Fibroblast of skin of back (primary cell): ENCODE measurements around the gene SRXN1.
"Not testable (repeated sequence)": the region's sequence is repeated elsewhere in the genome, so short reads cannot be mapped to it uniquely, and the experiment has no call there.

ENCODE experiments used
- DNase-seq: peaks from one replicate; pipeline ENCODE4 v3.0.0-alpha.2; 2013

The SRXN1 gene

GRCh38 chr20:653590-654416 is 803 bp upstream of the SRXN1 start:
- DNase-seq, result no peak

- DNase-seq, result peak; percentile 39
Measured at GRCh38 chr20:652615-653109, 338 bp downstream of the SRXN1 start.

GRCh38 chr20:651713-652614 is 1.0 kb downstream of the SRXN1 start:
- no peak for DNase-seq

- no peak for DNase-seq
Measured at GRCh38 chr20:650954-651353, 2.0 kb downstream of the SRXN1 start.

- no peak for DNase-seq
Measured at GRCh38 chr20:650281-650680, 2.7 kb downstream of the SRXN1 start.

- DNase-seq, result no peak
Measured at GRCh38 chr20:647479-648019, 5.5 kb downstream of the SRXN1 start.

GRCh38 chr20:646868-647233 is 6.1 kb downstream of the SRXN1 start:
- DNase-seq, result no peak

- DNase-seq, result no peak
Measured at GRCh38 chr20:646107-646867, 6.7 kb downstream of the SRXN1 start.

- peak; percentile 48 for DNase-seq
Measured at GRCh38 chr20:645318-646106, 7.5 kb downstream of the SRXN1 start.

GRCh38 chr20:644692-645317 is 8.2 kb downstream of the SRXN1 start:
- DNase-seq, result no peak

- DNase-seq, result no peak
Measured at GRCh38 chr20:642398-643174, 10.4 kb downstream of the SRXN1 start.

GRCh38 chr20:642013-642397 is 11.0 kb downstream of the SRXN1 start:
- DNase-seq, result not testable (repeated sequence)

GRCh38 chr20:641516-641875 is 11.5 kb downstream of the SRXN1 start:
- DNase-seq, result no peak

- DNase-seq, result no peak
Measured at GRCh38 chr20:640674-641515, 12.1 kb downstream of the SRXN1 start.

- no peak for DNase-seq
Measured at GRCh38 chr20:638579-638978, 14.4 kb downstream of the SRXN1 start.

- DNase-seq, result no peak
Measured at GRCh38 chr20:637559-637958, 15.4 kb downstream of the SRXN1 start.

GRCh38 chr20:635893-636338 is 17.1 kb downstream of the SRXN1 start:
- peak; percentile 8 for DNase-seq

GRCh38 chr20:635028-635892 is 17.7 kb downstream of the SRXN1 start:
- no peak for DNase-seq
